OCI-LY3 (cell line): Measurements from ENCODE around the gene SIGMAR1.

Source experiments
- EZH2phosphoT487 ChIP-seq: fragments of 200-600 bp; shearing (Covaris generic); IDR thresholded peaks from 2 replicates; pipeline ENCODE4 v1.6.1; 2018; ENCODE audit warnings: antibody characterized with exemption, mixed run types, low read depth
- TF ChIP-seq, protein P1 (sequence below): fragments of 200-600, 300-600 bp; sonication (generic); IDR thresholded peaks from 2 replicates; pipeline ENCODE4 v1.5.1; 2014; ENCODE audit warnings: antibody characterized with exemption, low read length, low read depth

GRCh38 chr9:34591248-34591916, 46.2 kb downstream of the SIGMAR1 start:
- TF ChIP-seq, protein P1, sequence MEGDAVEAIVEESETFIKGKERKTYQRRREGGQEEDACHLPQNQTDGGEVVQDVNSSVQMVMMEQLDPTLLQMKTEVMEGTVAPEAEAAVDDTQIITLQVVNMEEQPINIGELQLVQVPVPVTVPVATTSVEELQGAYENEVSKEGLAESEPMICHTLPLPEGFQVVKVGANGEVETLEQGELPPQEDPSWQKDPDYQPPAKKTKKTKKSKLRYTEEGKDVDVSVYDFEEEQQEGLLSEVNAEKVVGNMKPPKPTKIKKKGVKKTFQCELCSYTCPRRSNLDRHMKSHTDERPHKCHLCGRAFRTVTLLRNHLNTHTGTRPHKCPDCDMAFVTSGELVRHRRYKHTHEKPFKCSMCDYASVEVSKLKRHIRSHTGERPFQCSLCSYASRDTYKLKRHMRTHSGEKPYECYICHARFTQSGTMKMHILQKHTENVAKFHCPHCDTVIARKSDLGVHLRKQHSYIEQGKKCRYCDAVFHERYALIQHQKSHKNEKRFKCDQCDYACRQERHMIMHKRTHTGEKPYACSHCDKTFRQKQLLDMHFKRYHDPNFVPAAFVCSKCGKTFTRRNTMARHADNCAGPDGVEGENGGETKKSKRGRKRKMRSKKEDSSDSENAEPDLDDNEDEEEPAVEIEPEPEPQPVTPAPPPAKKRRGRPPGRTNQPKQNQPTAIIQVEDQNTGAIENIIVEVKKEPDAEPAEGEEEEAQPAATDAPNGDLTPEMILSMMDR = peak; percentile 78
- no peak for TF ChIP-seq EZH2phosphoT487
